Measurements from ENCODE around the gene C16orf87. TPM values are rescaled to one million over a fixed set of nuclear protein-coding genes. Genes with fewer than 3 reads are reported as not detected.

Gene C16orf87
- total RNA-seq, 1 experiment from 2014 or later, result 10.2 TPM

GRCh38 chr16:46854846-46855245, 23.9 kb upstream of the C16orf87 start (continued):
- no peak for TF ChIP-seq REST (IDR thresholded peaks at IDR 0.05; ENCODE audit: low read depth)
- TF ChIP-seq RAD21 (IDR thresholded peaks at IDR 0.05; ENCODE audit: low read depth), result no peak
- TF ChIP-seq CBX3 (IDR thresholded peaks at IDR 0.05; ENCODE audit: low read depth), result no peak
- TF ChIP-seq EZH2 (IDR thresholded peaks at IDR 0.05), result no peak
- no peak for TF ChIP-seq SP1 (IDR thresholded peaks at IDR 0.05; ENCODE audit: low read depth)

GRCh38 chr16:46853713-46854443, 22.9 kb upstream of the C16orf87 start:
- H3K9me2 ChIP-seq (ENCODE audit: insufficient read depth), result no peaks in the 10 kb centered on the region
- H3K9ac ChIP-seq (ENCODE audit: low read length), result no peak overlapping the region
- ATAC-seq (peak; percentile 84), DNase-seq (ENCODE audit: low read depth, low spot score) (peak; percentile 50)
- no peaks in the 10 kb centered on the region for H3K79me2 ChIP-seq (ENCODE audit: insufficient read depth, low read length)
- intact Hi-C loops (cut with micrococcal nuclease), result loop anchor here (1.0 to 10.0 kb wide), 4 partner anchors 55 to 1311 kb away; no protein-coding TSS in a partner anchor
- H3K4me1 ChIP-seq (ENCODE audit: control insufficient read depth in 1 of 2, insufficient read depth in 2 of 2, low read length in 2 of 2), result peaks cover 1 to 11% of the 10 kb centered on the region in 2 experiments; a peak in 3 of 4 replicates
- no peak overlapping the region for H3K4me2 ChIP-seq (ENCODE audit: low read length)
- no peak for TF ChIP-seq EGR1 (IDR thresholded peaks at IDR 0.05; ENCODE audit: low read depth)
- TF ChIP-seq RAD21 (IDR thresholded peaks at IDR 0.05; ENCODE audit: low read depth), result peak; percentile 94
- peak; percentile 80 to 81 (median 81) for TF ChIP-seq CTCF (IDR thresholded peaks at IDR 0.05 in 2 of 3, conservative IDR thresholded peaks at IDR 0.05 in 1 of 3; ENCODE audit: borderline replicate concordance in 1 of 3, insufficient read depth in 1 of 3, low read depth in 2 of 3, low read length in 2 of 3)
- TF ChIP-seq EZH2phosphoT487 (IDR thresholded peaks at IDR 0.05; ENCODE audit: borderline replicate concordance), result no peak
- H2AFZ ChIP-seq (ENCODE audit: low read depth, low read length, poor library complexity, severe bottlenecking), result peak overlapping the region; percentile 45
- ChIA-PET RAD21 (ENCODE audit: low non-redundant PET in 1 of 2, low total read pairs in 2 of 2, uncharacterized antibody in 2 of 2, unreplicated experiment in 2 of 2) (interaction anchor here (0.6 to 2.1 kb wide), 7 partner anchors 30 to 1311 kb away, joined by 3 to 11 read pairs (median 9); no protein-coding TSS in a partner anchor), POLR2A (no interaction called here), CTCF (interaction anchor here (0.7 to 3.2 kb wide), 21 partner anchors 10 to 1311 kb away, joined by 3 to 62 read pairs (median 4); partner anchors contain the start of gene GPT2)
- H3K9me3 ChIP-seq (ENCODE audit: control insufficient read depth in 1 of 2, insufficient read depth in 1 of 2, low read depth in 1 of 2, low read length in 2 of 2), result no peaks in the 10 kb centered on the region
- H3K36me3 ChIP-seq (ENCODE audit: control insufficient read depth in 1 of 2, insufficient read depth in 2 of 2, low read length in 2 of 2), result no peaks in the 10 kb centered on the region
- H4K20me1 ChIP-seq (ENCODE audit: insufficient read depth), result no peaks in the 10 kb centered on the region
- no peaks in the 10 kb centered on the region for H3K27me3 ChIP-seq (ENCODE audit: insufficient read depth, low read length)
- no peak overlapping the region for H3K27ac ChIP-seq (ENCODE audit: low read depth, low read length)
- BruUV-seq (replicated peaks), result no TSS peak
- no peak overlapping the region for H3K4me3 ChIP-seq (replicated peaks in 1 of 2; ENCODE audit: low read depth in 1 of 2, low read length in 2 of 2)

Data from HCT116 (cell line).